ENCODE results near the gene PPCS. TPM values are rescaled to one million over a fixed set of nuclear protein-coding genes. Genes with fewer than 3 reads are reported as not detected.

Gene PPCS
- total RNA-seq = 10 to 100 TPM; 43.0 to 49.5 TPM

DNA sequence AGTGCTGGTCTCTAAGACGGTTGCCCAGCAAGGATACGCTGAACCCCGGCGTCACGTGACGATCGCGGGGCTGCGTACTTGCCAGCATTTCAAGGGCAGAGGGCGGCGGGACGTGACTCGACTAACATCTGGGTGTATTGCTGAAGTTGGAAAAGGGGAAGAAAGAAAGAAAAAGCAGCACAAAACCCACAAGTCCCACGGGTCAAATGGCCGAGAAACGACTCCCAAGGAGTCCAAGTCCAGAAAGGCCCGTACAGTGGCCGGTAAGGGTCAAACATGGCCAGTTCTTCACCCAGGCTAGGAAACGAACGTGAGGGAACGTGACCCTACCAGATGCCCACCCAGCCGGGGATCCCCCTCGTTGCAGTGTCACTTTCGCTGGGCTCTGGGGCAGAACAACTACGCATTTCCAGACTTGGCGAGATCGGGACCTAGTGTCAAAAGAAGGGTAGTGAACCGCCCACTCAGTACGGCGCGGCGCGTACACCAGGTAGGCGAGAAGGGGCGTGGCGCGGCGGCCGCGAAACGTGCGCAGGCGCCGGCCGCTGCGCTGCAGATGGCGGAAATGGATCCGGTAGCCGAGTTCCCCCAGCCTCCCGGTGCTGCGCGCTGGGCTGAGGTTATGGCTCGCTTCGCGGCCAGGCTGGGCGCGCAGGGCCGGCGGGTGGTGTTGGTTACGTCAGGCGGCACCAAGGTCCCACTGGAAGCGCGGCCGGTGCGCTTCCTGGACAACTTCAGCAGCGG lies at the start of gene PPCS, which contains the start of gene ZMYND12:
TSS of gene PPCS (plus strand) at position 534 of the 744 bp plus-strand sequence. CDS start at position 557, 23 bp downstream.
TSS of gene ZMYND12 (minus strand) at position 13 of the 744 bp plus-strand sequence. CDS start 25 bp downstream, outside the sequence.
- ChIA-PET POLR2A (interaction anchor here (1.0 kb wide), 1 partner anchor 122 kb away, joined by 3 read pairs; no protein-coding TSS in a partner anchor), CTCF (interaction anchor here (0.6 kb wide), 1 partner anchor 10 kb away, joined by 3 read pairs; no protein-coding TSS in a partner anchor)

DNA sequence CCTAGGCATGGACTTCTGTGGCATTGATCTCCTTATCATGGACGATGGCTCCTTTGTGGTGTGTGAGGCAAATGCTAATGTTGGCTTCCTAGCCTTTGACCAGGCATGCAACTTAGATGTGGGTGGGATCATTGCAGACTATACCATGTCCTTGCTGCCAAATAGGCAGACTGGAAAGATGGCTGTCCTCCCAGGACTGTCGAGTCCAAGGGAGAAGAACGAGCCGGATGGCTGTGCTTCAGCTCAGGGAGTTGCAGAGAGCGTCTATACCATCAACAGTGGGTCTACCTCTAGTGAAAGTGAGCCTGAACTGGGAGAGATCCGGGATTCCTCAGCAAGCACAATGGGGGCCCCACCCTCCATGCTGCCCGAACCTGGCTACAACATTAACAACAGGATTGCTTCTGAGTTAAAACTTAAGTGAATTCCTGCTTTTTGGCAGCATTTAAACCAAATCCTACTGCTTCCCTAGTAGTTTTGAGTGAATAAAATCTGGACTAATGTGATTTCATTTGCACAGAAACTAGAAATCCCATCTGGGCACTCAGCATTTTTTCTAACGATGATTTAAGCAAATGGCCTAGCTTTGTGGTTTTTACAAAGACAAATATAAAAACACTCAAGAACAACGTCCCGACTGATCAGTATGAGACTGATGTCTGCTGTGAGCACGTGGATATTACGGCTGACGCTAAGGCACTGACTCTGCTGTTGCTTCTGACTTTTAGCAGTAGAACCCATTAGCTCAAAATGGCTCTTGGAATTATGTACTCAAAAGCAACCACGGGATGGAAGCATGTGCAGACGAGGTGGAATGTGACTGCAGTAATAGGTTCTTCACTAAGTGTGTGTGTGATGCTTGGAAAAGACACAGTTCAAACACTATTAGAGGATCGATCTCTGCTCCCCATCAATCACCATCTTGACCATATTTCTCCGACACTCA lies 41.5 kb upstream of the PPCS start:
- CTCF ChIA-PET = no interaction called here
- POLR2A ChIA-PET = no interaction called here

DNA sequence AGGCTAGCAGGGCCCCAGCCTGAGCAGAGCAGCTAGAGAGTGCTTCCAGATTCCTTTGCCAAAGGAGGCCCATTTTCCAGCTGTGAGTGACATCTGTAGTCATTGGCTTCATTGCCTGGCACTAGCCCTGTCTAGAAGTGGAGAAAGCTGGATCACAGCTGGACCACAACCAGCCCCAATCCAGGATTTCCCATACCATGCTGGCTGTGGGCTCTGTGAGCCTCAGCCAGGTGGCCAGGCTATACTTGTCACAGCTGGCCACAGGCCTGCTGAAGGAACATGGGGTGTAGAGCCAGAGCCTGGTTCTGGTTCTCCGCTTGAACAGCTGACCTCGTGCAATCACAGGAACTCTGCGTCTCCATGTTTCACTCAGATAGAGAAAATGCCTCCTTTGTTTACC lies 39.2 kb upstream of the PPCS start:
- CTCF ChIA-PET = no interaction called here

DNA sequence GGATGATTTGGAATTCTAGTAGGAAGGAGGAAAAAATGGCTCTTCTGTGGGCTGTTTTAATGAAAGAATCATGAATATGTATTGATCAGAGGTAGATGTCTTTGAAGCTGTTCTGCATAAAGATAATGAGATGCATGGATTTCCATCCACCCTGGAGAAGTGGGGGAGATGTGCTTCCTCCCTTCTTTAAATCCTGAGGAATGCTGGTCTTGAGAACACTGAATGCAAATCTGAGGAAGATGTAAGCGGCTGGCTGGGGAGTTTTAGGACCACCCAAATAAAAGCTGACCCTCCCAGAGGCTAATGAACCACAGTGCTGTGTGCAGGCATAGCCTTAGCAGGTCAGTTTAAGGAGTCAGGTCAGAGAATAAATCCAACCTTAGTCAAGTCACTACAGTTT lies 37.8 kb upstream of the PPCS start:
- CTCF ChIA-PET = no interaction called here
- POLR2A ChIA-PET = no interaction called here

More for the DNA sequence above, 39.2 kb upstream of the PPCS start:
- POLR2A ChIA-PET = no interaction called here

DNA sequence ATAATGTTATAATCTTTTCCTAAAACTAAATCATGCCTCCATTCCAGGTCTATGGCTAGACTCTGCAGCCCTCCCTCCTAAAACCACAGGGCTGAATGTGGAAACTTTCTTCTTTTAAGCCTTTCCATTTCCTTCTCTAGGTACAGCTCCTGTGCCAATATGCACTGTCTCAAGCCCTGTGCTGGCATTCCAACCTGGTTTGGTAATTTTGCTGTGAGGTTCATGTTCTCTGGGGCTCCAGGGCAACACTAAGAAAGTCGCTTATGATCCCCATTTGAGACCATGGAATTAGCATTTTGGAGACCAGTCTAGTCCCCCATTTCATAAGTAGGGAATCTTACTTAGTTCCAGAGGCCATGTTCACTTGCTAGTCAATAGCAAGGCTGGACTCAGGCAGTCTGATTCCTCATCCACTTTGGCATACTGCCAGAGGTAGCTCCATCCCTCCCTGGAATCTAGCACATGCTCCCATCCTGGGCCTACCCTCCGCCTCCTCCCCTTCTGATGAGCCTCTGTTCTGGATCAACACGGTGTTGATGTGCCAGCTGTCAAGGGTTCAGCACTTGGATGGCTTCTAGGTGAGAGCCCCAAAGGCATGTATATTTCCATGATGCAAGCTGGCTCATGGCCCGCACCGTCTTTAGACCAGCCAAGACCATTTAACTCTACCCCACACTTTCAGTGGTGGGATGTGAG lies 37.1 kb upstream of the PPCS start:
- CTCF ChIA-PET = no interaction called here
- POLR2A ChIA-PET = no interaction called here

DNA sequence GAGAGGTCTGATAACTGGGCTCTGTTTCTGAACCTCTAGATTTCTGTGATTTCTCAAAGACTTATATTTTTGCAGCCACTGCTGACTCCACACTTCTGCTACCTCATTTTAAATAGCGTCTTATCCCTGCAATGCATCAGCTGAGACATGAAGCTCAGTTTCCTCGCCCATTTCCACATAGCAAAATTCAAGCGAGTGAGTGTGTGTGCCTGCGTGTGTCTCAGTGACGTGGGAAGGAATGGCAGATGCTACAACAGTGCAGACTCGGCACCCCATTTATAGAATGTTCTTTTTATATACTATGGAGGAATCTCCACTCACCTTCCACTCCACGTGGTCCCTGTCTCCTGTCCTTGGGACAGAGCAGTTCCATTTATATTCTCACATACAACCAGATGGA lies 36.2 kb upstream of the PPCS start:
- POLR2A ChIA-PET = no interaction called here
- CTCF ChIA-PET = no interaction called here

DNA sequence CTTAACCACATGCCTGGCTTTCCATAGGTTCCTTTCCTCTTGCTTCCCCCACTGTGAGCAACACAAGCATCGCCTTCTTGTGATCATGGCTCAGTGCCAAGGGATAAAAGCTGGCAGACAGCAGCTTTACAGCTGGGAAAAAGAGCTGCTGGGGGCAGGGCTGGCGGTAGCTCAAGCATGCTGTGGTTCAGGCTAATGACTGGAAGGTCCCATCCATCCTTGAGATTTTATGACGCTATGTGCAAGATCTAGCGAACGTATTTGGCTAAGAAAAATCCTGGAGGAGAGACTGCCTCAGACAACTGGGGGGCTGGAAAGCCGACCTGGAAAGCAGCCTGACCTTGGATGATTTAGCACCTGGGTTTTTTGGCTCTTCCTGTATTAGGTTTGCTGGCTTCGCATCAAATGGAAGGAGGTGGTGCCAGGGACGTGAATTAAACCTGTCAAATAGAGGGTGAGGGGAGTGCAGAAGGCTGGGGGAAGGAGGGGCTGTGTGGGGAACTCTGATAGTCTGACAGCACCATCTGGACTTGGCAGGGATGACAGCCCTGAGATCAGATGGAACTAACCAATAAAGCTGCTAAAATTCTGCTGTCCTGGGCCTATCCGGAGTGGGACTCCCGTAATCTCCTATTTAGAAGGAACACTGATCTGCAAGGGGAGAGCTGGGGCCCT lies 35.3 kb upstream of the PPCS start:
- CTCF ChIA-PET = no interaction called here
- POLR2A ChIA-PET = no interaction called here

DNA sequence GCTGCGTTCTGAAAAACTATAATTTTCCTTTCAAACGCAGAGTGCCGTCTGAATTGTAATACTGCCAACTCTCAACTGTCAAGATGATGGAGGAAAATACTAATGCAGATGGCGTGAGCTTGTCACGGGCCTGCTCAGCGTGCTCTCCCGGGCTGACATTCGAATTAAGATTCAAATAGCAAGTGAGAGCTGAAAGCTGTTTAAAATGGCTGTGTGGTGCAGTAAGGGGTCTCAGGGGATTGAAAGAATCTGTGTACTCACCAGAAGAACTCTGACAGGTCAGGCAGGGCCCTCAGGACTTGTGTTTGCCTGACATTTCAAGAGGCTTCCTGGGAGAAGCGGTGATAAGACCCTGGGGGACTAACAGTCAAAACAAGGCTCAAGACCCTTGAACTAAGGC lies 33.6 kb upstream of the PPCS start:
- POLR2A ChIA-PET = no interaction called here
- CTCF ChIA-PET = no interaction called here

DNA sequence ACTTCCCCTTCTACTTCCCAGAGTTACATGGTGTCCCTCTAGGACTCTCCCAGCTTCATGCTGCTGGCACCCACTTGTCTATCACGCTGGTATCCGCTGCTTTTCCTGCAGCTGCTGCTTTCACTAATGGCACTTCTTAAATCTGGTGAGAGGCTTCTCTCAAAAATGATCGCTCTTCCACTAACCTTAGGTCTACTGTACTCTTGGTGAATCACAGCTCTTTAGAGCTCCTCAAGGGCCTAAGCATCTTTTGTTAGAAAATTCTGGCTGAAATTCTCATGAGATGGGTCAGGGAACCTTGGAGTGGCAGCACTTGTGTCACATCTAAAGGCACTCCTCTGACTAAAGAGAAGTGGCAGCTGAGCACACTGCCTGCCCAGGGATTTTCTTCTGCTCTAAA lies 32.7 kb upstream of the PPCS start:
- POLR2A ChIA-PET = no interaction called here

DNA sequence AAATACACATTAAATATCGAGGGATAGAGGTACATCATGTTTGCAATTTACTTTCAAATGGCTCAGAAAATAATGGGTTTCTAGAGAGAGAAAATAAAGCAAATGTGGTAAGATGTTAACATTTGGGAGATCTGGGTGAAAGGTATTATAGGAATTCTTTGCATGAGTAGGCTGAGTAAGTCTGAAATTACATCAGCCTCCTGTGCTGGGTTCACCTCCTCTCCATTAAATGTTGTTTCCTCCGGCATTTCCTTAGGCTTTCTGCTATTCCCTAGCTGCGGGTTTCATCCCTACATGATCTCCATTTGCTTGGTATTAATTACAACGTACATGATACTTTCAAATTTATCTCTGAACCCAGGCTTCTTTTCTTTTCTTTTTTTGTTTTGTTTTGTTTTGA lies 32.1 kb upstream of the PPCS start:
- POLR2A ChIA-PET = no interaction called here
- CTCF ChIA-PET = no interaction called here

More for the DNA sequence above, 32.7 kb upstream of the PPCS start:
- CTCF ChIA-PET = no interaction called here

DNA sequence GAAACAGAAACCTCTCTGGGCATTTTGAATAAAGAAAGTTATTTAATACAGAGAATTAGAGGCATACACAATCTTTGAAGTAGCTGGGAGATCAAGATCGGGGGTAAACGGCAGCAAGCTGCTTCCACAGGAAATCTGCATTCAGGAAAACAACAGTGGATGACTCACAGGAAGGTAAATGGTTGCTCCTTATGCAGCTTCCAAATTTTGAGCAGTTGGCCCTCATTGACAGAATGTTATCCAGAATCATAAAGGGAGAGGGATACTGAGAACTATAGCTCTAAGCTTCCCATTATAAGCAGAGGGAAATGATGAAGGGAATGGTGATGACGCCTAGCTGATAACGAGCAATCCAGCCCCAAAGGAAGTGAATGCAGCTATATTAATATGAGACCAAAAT lies 29.1 kb upstream of the PPCS start:
- CTCF ChIA-PET = no interaction called here
- POLR2A ChIA-PET = no interaction called here

DNA sequence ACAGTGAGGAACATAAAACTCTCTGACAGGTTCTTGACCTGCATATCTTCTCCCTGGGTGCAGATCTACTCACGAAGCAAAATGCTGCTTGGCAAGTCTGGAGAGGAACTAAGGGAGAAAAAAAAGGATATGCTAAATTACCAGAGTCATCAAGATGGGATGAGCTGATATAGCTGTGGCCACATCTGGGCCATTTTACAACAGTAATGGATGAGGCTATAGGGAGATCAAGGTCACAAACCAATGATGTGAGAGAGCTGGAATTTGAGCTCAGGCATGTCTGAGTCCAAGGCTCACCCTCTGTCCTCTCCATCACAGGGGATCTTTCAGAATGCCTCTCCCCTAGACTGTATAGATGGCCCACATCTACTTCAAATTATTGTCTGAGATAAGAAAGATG lies 26.7 kb upstream of the PPCS start:
- ChIA-PET POLR2A (no interaction called here), CTCF (no interaction called here)

DNA sequence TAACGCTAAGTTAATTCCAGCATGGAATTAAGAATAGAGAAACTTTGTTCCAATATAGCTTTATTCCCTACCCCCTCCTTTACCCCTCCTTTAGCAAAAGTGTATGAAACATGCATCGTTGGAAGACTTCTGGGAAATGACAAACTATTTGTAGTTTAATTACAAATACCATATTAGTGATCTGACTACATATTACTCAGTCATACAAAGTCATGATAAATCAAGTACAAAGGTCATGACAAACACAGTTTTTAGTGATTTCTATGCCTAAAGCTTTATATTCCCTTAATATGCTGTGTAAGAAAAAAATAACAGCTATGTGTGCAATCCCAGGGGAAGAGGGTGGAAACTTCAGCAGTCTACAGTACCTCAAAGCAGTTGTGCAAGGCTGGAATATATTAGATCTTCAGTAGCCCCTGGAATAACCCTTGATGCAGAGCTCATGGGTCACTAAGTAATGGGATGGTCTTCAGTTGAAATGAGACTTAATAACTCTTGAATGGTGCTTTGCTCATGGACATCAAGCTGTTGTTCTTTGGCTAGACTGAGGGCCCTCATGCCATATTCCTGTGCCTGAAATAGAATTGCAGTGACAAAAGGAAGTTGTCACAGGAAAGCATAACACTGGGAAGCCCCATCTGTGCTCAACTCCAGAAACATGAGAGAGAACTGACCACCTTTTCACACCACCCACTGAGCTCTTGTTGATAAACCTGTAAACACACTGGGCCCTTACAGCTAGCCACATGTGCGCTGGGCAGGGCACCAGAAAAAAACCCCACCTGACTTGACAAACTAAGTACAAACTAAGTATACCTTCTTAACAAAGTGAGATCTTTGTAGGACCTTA lies 25.8 kb upstream of the PPCS start:
- ChIA-PET CTCF (no interaction called here), POLR2A (no interaction called here)

DNA sequence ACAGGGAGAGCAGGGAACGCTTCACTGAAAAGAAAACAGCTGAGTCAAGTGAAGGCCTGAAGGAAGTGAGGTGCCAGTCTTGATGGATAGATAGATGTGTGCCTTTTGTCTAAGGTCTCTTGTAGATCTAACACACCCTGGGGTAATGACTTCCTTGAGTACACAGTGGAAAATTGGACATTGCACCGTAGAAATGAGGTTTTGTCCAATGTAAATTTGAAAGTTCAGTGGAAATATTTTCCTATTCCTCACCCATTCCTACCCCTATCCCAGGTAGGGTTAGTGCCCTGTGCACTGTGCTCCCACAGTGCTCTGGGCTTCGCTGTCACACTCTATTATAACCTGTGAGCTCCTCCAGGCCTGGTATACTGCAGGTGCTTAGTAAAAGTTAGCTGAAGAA lies 24.8 kb upstream of the PPCS start:
- CTCF ChIA-PET = no interaction called here
- POLR2A ChIA-PET = no interaction called here

DNA sequence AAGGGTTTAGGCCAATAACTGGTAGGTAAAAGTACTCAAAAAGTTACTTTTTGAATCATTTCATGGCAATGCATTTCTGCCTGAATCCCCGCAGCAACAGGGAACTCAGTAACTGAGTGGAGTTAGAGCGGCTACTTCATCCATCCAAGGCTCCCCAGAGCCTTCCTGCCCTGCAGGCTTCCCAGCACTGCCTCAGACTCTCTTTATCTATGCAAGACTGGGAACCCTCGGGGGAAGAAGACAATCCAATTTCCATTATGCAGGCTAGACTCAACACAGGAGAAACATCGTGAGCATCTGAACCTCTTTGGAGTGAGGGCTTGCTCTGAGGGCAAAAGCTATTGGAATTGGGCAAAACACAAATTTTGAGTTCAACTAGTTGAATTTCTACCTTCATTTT lies 23.6 kb upstream of the PPCS start:
- CTCF ChIA-PET = no interaction called here

DNA sequence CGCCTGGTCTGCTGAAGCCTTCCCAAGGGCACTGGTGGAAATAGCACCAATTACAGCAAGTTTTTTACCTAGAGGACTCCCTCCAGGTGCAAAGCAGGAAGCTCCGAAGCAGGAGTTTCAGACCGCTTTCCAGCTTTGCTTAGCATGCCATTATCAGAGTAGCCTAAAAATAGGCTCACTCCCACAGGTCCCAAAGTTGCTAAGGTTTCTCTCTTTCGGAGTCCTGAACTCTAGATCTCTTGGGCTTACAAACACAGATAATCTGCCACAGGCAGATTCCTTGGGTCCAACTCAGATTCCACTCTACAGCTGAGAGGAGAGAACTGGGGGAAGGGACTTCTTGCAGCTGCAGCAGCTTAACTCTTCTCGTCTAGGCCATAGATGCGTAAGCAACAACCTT lies 23.0 kb upstream of the PPCS start:
- CTCF ChIA-PET = no interaction called here
- POLR2A ChIA-PET = no interaction called here

More for the DNA sequence above, 23.6 kb upstream of the PPCS start:
- POLR2A ChIA-PET = no interaction called here

DNA sequence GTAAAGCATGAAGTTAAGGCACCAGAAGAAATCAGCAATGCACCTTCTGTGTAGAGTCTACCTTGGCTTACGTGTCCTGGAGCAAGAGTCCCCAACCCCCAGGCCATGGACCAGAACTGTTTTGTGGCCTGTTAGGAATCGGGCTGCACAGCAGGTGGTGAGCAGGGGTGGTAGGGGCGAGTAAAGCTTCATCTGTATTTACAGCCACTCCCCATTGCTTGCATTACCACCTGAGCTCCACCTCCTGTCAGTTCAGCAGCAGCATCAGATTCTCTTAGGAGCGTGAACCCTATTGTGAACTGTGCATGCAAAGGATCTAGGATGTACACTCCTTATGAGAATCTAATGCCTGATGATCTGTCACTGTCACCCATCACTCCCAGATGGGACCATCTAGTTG lies 22.0 kb upstream of the PPCS start:
- CTCF ChIA-PET = no interaction called here
- POLR2A ChIA-PET = no interaction called here

DNA sequence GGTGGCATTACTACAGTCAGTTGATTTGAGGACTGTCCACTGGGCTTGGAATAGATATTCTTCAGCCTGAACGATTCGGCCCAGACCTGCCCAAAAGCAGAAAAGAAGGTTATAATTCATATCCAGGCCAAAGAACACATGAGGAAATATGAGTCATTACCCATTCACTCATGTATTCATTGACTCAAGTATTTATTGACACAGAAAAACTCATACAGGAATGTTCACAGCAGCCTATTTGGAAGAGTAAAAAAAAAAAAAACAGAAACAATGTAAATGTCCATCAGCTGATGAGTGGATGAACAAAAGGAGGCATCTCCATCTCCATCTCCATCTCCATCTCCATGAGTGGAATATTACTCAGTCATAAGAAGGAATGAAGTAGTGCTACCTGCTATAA lies 16.4 kb upstream of the PPCS start:
- ChIA-PET CTCF (no interaction called here), POLR2A (no interaction called here)

DNA sequence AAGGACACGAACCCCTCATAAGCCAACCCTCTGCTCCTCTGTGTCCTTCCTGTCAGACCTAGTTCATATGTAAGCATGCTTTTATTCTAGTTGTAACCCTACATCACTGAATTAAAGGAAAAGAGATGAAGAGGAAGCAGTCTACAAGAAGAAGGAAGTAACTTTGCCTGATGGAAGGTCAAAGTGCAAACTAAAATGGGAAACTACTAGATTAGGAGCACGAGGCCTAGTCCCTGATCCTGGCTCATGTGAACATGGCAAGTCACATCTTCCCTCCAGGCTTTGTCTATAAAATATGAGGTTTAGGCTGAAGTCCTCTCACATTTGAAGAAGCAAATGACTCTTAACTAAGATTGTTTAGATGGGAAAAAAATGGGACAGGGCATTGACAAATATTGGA lies 13.7 kb upstream of the PPCS start:
- ChIA-PET POLR2A (no interaction called here), CTCF (no interaction called here)
